HEK293T (cell line): ENCODE measurements around the gene NINJ2.

Experiments used
- FOXM1 ChIP-seq: fragments of 450-650 bp; IDR thresholded peaks from 2 replicates; pipeline ENCODE4 v1.6.1; 2017; ENCODE audit warnings: mild to moderate bottlenecking, borderline replicate concordance
- HDGF ChIP-seq: fragments of 450-650 bp; IDR thresholded peaks from 2 replicates; pipeline ENCODE4 v1.6.1; 2017; ENCODE audit warnings: antibody characterized with exemption, borderline replicate concordance
- L3MBTL2 ChIP-seq: fragments of 450-650 bp; conservative IDR thresholded peaks from 2 replicates; pipeline ENCODE4 v1.6.1; 2016; ENCODE audit warnings: mild to moderate bottlenecking
- NFRKB ChIP-seq: fragments of 450-650 bp; IDR thresholded peaks from 2 replicates; pipeline ENCODE4 v1.6.1; 2016; ENCODE audit warnings: mild to moderate bottlenecking, moderate library complexity
- PKNOX1 ChIP-seq: fragments of 450-650 bp; IDR thresholded peaks from 2 replicates; pipeline ENCODE4 v1.6.1; 2016
- SP1 ChIP-seq: fragments of 450-650 bp; IDR thresholded peaks from 2 replicates; pipeline ENCODE4 v1.6.1; 2017

GRCh38 chr12:640773-641172, 22.5 kb downstream of the NINJ2 start:
- TF ChIP-seq SP1 (no peak), HDGF (no peak), NFRKB (no peak), FOXM1 (no peak), L3MBTL2 (no peak), PKNOX1 (no peak)
